ENCODE results near the gene TSPAN14. TPM values are rescaled to one million over a fixed set of nuclear protein-coding genes. Genes with fewer than 3 reads are reported as not detected.

The TSPAN14 gene
- total and polyA plus RNA-seq, 2 of the 13 experiments (the other 11 are each of a cell fraction or from before 2014, with no cell fraction given), result 24.1 to 80.6 TPM

GRCh38 chr10:80464557-80465450, 10.7 kb downstream of the TSPAN14 start:
- H3K36me3 ChIP-seq (replicated peaks in 1 of 2; ENCODE audit: control insufficient read depth in 1 of 2, insufficient read depth in 2 of 2, low read length in 2 of 2), result peaks cover 5 to 23% of the 10 kb centered on the region in 2 experiments; a peak in 4 of 5 replicates
- peaks cover 41% of the 10 kb centered on the region for H4K20me1 ChIP-seq (ENCODE audit: insufficient read depth, low read length)
- H3K9me3 ChIP-seq (ENCODE audit: low read length), result no peaks in the 10 kb centered on the region
- POLR2A ChIA-PET, result interaction anchor here (0.9 to 2.9 kb wide), 13 partner anchors 8 to 192 kb away, joined by 3 to 25 read pairs (median 5); partner anchors contain the start of gene PRXL2A
- peak; percentile 97 for ATAC-seq
- peak overlapping the region; percentile 73 for H3K9ac ChIP-seq (ENCODE audit: insufficient read depth, low read depth, low read length)
- H3K27me3 ChIP-seq (ENCODE audit: control insufficient read depth in 1 of 2, insufficient read depth in 2 of 2, low read length in 2 of 2), result no peaks in the 10 kb centered on the region
- BruUV-seq (replicated peaks), result no TSS peak
- CTCF ChIA-PET (ENCODE audit: low intra/inter-chr PET ratio, low total read pairs), result no interaction called here
- H3K4me2 ChIP-seq (ENCODE audit: low read depth, low read length), result peak overlapping the region; percentile 68
- no peak overlapping the region for H2AFZ ChIP-seq (ENCODE audit: low read length)
- peak overlapping the region; percentile 90 for H3K27ac ChIP-seq (ENCODE audit: extremely low read length, insufficient read depth, low read length)
- peak; percentile 83 for FAIRE-seq
- H3K4me3 ChIP-seq (replicated peaks in 1 of 3; ENCODE audit: insufficient read depth in 1 of 3, low read depth in 2 of 3, low read length in 3 of 3), result peak overlapping the region in 1 of 3 experiments; percentile 46; a peak in 2 of 6 replicates
- in situ Hi-C loops (cut with HindIII; ENCODE audit: extremely low pct_ligation_motif_present, low pct_unique_long_range_greater_than_20kb), result no loop called here
- H3K79me2 ChIP-seq (ENCODE audit: insufficient read depth, low read length), result peaks cover 100% of the 10 kb centered on the region
- WGBS (ENCODE audit: low lambda C conversion rate), result 63% methylated on average over 2 of the region's 14 CpGs
- peak; percentile 97 for DNase-seq (ENCODE audit: low spot score)
- intact Hi-C loops (cut with micrococcal nuclease; ENCODE audit: unreplicated experiment), result loop anchor here (2.0 kb wide), 1 partner anchor 34 kb away; no protein-coding TSS in a partner anchor
- H3K4me1 ChIP-seq (ENCODE audit: insufficient read depth, low read length), result peaks cover 99% of the 10 kb centered on the region
- TF ChIP-seq ZFP36 (IDR thresholded peaks at IDR 0.05; ENCODE audit: borderline replicate concordance, low read depth, low read length, partially characterized antibody) (no peak), ZNF354B (CRISPR knock-in tag; IDR thresholded peaks at IDR 0.05) (no peak), SMAD9 (CRISPR knock-in tag; IDR thresholded peaks at IDR 0.05) (no peak), ZNF331 (CRISPR knock-in tag; IDR thresholded peaks at IDR 0.05) (peak; percentile 58; the same call in 1 of the 2 replicates), THRA (CRISPR knock-in tag; IDR thresholded peaks at IDR 0.05; ENCODE audit: borderline replicate concordance) (no peak), HNRNPL (IDR thresholded peaks at IDR 0.05; ENCODE audit: low read depth, low read length) (peak; percentile 69; the same call in 1 of the 2 replicates), ZNF12 (CRISPR knock-in tag; IDR thresholded peaks at IDR 0.05) (peak; percentile 24; the same call in 1 of the 2 replicates), ZEB1 (IDR thresholded peaks at IDR 0.05; ENCODE audit: insufficient replicate concordance, low read depth) (no peak), ZNF510 (CRISPR knock-in tag; IDR thresholded peaks at IDR 0.05; ENCODE audit: low read depth) (no peak), LCORL (IDR thresholded peaks at IDR 0.05) (no peak), LCORL (CRISPR knock-in tag; IDR thresholded peaks at IDR 0.05) (peak; percentile 30; the same call in 1 of the 2 replicates), AGO2 (optimal IDR thresholded peaks at IDR 0.05; ENCODE audit: low read depth, low read length) (peak; percentile 34), RFXANK (CRISPR knock-in tag; IDR thresholded peaks at IDR 0.05) (no peak), XBP1 (CRISPR knock-in tag; IDR thresholded peaks at IDR 0.05) (no peak), TCF7 (IDR thresholded peaks at IDR 0.05; ENCODE audit: low read depth) (no peak), MEIS2 (CRISPR knock-in tag; IDR thresholded peaks at IDR 0.05) (no peak), ZNF20 (CRISPR knock-in tag; IDR thresholded peaks at IDR 0.05) (no peak), PATZ1 (CRISPR knock-in tag; IDR thresholded peaks at IDR 0.05) (0 out of 2 replicates have a peak, but pooled peaks have one; percentile 32), ZBTB42 (CRISPR knock-in tag; IDR thresholded peaks at IDR 0.05) (no peak), ZNF598 (CRISPR knock-in tag; IDR thresholded peaks at IDR 0.05; ENCODE audit: borderline replicate concordance) (no peak), PITX1 (CRISPR knock-in tag; IDR thresholded peaks at IDR 0.05) (peak; percentile 34; the same call in 1 of the 2 replicates), HDAC1 (CRISPR knock-in tag; IDR thresholded peaks at IDR 0.05) (peak; percentile 58), KAT8 (CRISPR knock-in tag; IDR thresholded peaks at IDR 0.05) (no peak)
